Measurements from ENCODE around the gene SPARC.

- TF ChIP-seq EP300 (IDR thresholded peaks at IDR 0.05) (peak in 1 of 2 donors; percentile 55), POLR2A (IDR thresholded peaks at IDR 0.05) (peak in 1 of 2 donors; percentile 25), CTCF (IDR thresholded peaks at IDR 0.05) (no peak)
These were observed 9.9 kb upstream of the SPARC start for GRCh38 chr5:151696470-151697061.
